Mucosa of rectum (tissue), 2 donors: ENCODE measurements around the gene MYRIP.

Experiments used
- H3K27ac ChIP-seq, 2 donors: one replicate each; pipeline ENCODE4 v1.7.0; 2013; ENCODE audit warnings: inconsistent platforms in 2 of 2, low read depth in 2 of 2, low read length in 2 of 2
- H3K27me3 ChIP-seq, 2 donors: one replicate each; pipeline ENCODE4 v1.7.0; 2013; ENCODE audit warnings: low read length in 2 of 2; ENCODE audit not compliant: control insufficient read depth in 2 of 2, insufficient read depth in 2 of 2
- H3K36me3 ChIP-seq, 2 donors: one replicate each; pipeline ENCODE4 v1.7.0; 2013; ENCODE audit warnings: low read length in 2 of 2; ENCODE audit not compliant: control insufficient read depth in 2 of 2, insufficient read depth in 2 of 2
- H3K4me1 ChIP-seq, 2 donors: one replicate each; pipeline ENCODE4 v1.7.0; 2013; ENCODE audit warnings: low read length in 2 of 2, mild to moderate bottlenecking in 1 of 2; ENCODE audit not compliant: control insufficient read depth in 2 of 2, insufficient read depth in 2 of 2
- H3K4me3 ChIP-seq, 2 donors: one replicate each; pipeline ENCODE4 v1.7.0; 2013; ENCODE audit warnings: low read length in 2 of 2
- H3K9ac ChIP-seq, 2 donors: one replicate each; pipeline ENCODE4 v1.7.0; 2013; ENCODE audit warnings: low read length in 2 of 2, low read depth in 1 of 2, mild to moderate bottlenecking in 1 of 2
- H3K9me3 ChIP-seq, 2 donors: one replicate each; pipeline ENCODE4 v1.7.0; 2013; ENCODE audit warnings: low read length in 2 of 2; ENCODE audit not compliant: control insufficient read depth in 2 of 2
- donor health status: healthy.
- donor health status: Normal muscosa, but diverticular disease.

Gene MYRIP

GRCh38 chr3:40162616-40163015, 353.2 kb downstream of the MYRIP start:
- Histone ChIP-seq H3K9me3 (no peaks in the 10 kb centered on the region), H3K27me3 (no peaks in the 10 kb centered on the region), H3K36me3 (no peaks in the 10 kb centered on the region), H3K27ac (no peak overlapping the region), H3K4me1 (no peaks in the 10 kb centered on the region), H3K9ac (no peak overlapping the region), H3K4me3 (no peak overlapping the region)

DNA sequence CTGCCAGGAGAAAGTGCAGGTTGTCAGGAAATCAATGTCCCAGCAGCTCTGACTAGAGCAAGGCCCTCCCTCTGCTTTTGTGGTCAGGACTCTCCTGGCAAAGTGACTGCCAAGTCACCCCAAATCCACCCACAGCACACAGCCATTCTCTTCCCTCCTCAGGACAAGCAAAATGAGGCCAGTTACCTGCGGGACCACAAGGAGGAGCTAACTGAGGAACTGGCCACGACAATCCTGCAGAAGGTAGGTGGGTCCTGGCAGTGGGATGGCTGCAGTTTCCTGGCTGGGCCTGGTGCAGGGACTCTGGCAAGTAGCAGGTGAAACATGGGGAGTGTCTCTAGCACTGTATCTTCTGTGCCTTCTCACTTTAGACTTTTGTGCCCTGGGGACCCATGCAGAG, 357.6 kb downstream of the MYRIP start:
- H3K9ac ChIP-seq = no peak overlapping the region

GRCh38 chr3:40167958-40168357, 358.5 kb downstream of the MYRIP start:
- Histone ChIP-seq H3K4me3 (no peak overlapping the region), H3K9ac (no peak overlapping the region), H3K4me1 (no peaks in the 10 kb centered on the region), H3K9me3 (no peaks in the 10 kb centered on the region), H3K27me3 (no peaks in the 10 kb centered on the region), H3K36me3 (no peaks in the 10 kb centered on the region), H3K27ac (no peak overlapping the region)

More for the DNA sequence above, 357.6 kb downstream of the MYRIP start:
- H3K27ac ChIP-seq = no peak overlapping the region
- no peaks in the 10 kb centered on the region for H3K9me3 ChIP-seq
- H3K4me3 ChIP-seq = no peak overlapping the region
- H3K27me3 ChIP-seq = no peaks in the 10 kb centered on the region
- no peaks in the 10 kb centered on the region for H3K36me3 ChIP-seq
- H3K4me1 ChIP-seq = no peaks in the 10 kb centered on the region

DNA sequence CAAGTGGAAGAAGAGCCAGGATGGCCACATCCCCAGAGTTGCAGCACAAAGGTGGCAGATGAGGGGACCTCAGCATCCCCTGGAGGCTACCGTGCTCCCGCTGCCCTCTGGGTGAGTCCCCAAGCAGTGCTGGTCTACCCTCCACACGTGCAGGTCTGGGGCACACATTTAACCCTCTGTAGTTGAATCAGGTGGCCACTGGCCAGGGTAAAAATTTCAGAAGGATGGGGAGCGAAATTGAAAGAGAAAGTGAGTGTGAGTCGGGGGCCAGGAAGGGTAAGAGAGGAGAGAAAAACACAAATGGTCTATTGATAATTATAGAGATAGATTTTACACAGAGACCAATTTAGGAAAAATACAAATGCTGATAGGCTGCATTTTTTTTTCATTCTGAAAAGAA, 360.6 kb downstream of the MYRIP start:
- no peaks in the 10 kb centered on the region for H3K9me3 ChIP-seq
- no peak overlapping the region for H3K27ac ChIP-seq
- H3K9ac ChIP-seq = no peak overlapping the region
- H3K4me3 ChIP-seq = no peak overlapping the region
- H3K36me3 ChIP-seq = no peaks in the 10 kb centered on the region
- no peaks in the 10 kb centered on the region for H3K27me3 ChIP-seq
- H3K4me1 ChIP-seq = no peaks in the 10 kb centered on the region

DNA sequence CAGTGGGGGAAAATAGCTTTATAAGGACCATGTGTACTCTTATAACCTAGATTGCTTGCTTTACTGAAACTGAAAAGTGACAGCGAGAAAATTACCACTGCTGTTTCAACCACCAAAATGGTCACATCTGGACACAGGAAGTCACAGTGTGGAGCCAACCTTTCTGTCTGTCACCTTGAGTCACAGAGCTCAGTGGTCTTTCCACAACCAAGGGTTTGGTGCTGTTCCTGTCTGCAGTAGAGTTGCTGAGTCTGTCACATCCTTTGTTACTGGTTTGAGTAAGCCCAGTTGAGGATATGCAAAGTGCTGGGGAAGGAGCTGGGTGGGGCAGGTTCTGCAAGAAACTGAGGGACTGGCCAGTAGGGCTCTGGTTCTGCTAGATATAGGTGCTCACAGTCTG, 361.0 kb downstream of the MYRIP start:
- H3K9ac ChIP-seq = no peak overlapping the region
- no peaks in the 10 kb centered on the region for H3K9me3 ChIP-seq
- H3K4me1 ChIP-seq = no peaks in the 10 kb centered on the region
- no peaks in the 10 kb centered on the region for H3K36me3 ChIP-seq
- no peak overlapping the region for H3K4me3 ChIP-seq
- H3K27me3 ChIP-seq = no peaks in the 10 kb centered on the region
- H3K27ac ChIP-seq = no peak overlapping the region

GRCh38 chr3:40172560-40172959, 363.2 kb downstream of the MYRIP start:
- Histone ChIP-seq H3K27me3 (no peaks in the 10 kb centered on the region), H3K36me3 (no peaks in the 10 kb centered on the region), H3K4me3 (no peak overlapping the region), H3K9ac (no peak overlapping the region), H3K27ac (no peak overlapping the region), H3K4me1 (no peaks in the 10 kb centered on the region), H3K9me3 (no peaks in the 10 kb centered on the region)

- H3K27ac ChIP-seq = no peak overlapping the region
- H3K9me3 ChIP-seq = no peaks in the 10 kb centered on the region
- no peaks in the 10 kb centered on the region for H3K27me3 ChIP-seq
- H3K9ac ChIP-seq = no peak overlapping the region
- no peaks in the 10 kb centered on the region for H3K36me3 ChIP-seq
- no peaks in the 10 kb centered on the region for H3K4me1 ChIP-seq
- H3K4me3 ChIP-seq = no peak overlapping the region
Measured at GRCh38 chr3:40173227-40173721, 363.9 kb downstream of the MYRIP start.

- Histone ChIP-seq H3K4me1 (peaks cover 0 to 2% of the 10 kb centered on the region in 2 donors), H3K36me3 (no peaks in the 10 kb centered on the region), H3K9me3 (no peaks in the 10 kb centered on the region), H3K27me3 (no peaks in the 10 kb centered on the region), H3K9ac (no peak overlapping the region), H3K27ac (no peak overlapping the region), H3K4me3 (no peak overlapping the region)
Measured at GRCh38 chr3:40178012-40178594, 368.7 kb downstream of the MYRIP start.

DNA sequence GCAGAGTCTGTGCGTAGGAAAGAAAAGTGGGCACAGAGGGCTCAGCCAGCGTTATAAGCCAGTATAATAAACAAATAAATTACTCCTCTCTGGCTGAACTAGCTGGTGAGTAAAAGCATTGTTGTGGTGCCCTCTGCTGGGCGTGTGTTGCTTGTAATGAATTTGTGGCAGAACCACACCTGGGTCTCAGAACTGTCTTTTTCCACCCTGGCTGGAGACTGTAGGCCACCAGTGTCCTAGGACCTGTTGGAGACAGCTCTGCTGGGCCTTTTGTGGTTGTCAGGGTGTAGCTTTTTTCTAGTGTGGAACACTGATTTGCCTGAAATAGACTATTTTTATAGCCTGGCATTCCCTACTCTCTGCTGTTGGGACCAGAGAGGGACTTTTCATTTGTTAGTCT, 369.6 kb downstream of the MYRIP start:
- Histone ChIP-seq H3K4me1 (peaks cover 0 to 2% of the 10 kb centered on the region in 2 donors), H3K9ac (no peak overlapping the region)

DNA sequence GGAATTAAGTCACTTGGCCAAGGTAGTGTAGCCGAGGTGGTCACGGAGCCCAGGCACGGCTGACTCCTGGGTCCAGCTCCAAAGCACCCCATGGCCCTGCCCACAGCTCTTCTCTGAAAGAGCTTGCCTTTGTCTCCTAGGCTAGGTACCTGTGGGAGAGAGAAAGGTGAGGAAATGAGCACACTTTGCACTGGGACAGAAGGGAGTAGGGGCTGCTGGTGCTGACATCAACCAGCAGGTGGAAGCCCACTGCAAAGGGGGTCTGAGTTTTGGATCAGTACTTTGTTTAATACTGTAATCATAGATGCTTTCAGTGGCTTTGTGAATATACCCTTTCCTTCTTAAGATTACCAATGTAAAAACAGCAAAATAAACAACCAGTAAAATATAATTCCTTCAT, 371.8 kb downstream of the MYRIP start:
- no peak overlapping the region for H3K9ac ChIP-seq
- H3K27ac ChIP-seq = no peak overlapping the region
- H3K36me3 ChIP-seq = no peaks in the 10 kb centered on the region
- H3K9me3 ChIP-seq = no peaks in the 10 kb centered on the region
- peaks cover 0 to 2% of the 10 kb centered on the region in 2 donors for H3K4me1 ChIP-seq
- no peaks in the 10 kb centered on the region for H3K27me3 ChIP-seq
- no peak overlapping the region for H3K4me3 ChIP-seq

More for the DNA sequence above, 369.6 kb downstream of the MYRIP start:
- Histone ChIP-seq H3K9me3 (no peaks in the 10 kb centered on the region), H3K27ac (no peak overlapping the region), H3K27me3 (no peaks in the 10 kb centered on the region), H3K4me3 (no peak overlapping the region), H3K36me3 (no peaks in the 10 kb centered on the region)
